G401 (cell line): ENCODE data around the gene HLX. TPM values are rescaled to one million over a fixed set of nuclear protein-coding genes. Genes with fewer than 3 reads are reported as not detected.

Experiments used
- DNase-seq: peaks from one replicate; pipeline ENCODE4 v3.0.0-alpha.2; 2015; ENCODE audit warnings: low spot score
- in situ Hi-C: cut with HindIII; loops from 2 replicates; pipeline ENCODE4 v1.10.0; 2016; ENCODE audit warnings: low sequenced_read_pairs, mixed read lengths
- total RNA-seq: library from RNA; depleted of rRNA; stranded (reverse); fragments of >200 nt; shearing (Covaris generic); gene quantifications from 2 replicates; pipeline ENCODE4 v1.2.3, GENCODE V29; 2014; rRNA removed

Gene HLX
- total RNA-seq, 1 experiment from 2014 or later: not detected

DNA sequence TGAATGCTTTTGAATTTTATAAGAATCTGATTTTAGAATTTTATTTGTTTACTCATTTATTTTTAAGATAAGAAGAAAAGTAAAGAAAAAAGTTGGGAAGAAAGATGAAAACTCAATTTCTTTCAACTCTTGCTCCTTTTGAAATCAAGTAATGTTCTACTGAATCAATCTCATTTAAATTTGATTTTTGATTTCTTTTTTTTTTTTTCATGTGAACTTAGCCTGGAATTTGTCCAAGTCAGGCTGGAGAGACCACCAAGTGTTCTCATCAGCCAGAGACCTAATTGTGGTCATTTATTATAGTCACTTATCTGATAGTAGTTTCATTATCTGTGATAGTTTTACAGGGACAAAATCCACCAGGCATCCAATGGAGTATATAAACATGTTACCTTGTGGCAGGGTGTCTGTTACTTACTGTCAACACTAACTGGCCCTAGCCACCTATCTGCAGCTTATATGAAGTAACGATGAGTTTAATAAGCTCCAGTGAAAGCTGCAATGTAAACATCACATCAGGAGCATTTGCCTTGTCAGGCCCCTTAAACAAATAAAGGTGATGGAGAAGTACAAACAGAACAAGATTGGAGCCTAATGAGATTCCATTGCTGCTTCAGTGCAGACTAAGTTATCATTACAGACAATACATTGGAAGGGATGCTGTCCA, 39.2 kb downstream of the HLX start:
- in situ Hi-C loops: no loop called here
- DNase-seq: no peak

GRCh38 chr1:220920967-220921366, 41.7 kb downstream of the HLX start:
- DNase-seq: no peak
- in situ Hi-C loops: no loop called here

DNA sequence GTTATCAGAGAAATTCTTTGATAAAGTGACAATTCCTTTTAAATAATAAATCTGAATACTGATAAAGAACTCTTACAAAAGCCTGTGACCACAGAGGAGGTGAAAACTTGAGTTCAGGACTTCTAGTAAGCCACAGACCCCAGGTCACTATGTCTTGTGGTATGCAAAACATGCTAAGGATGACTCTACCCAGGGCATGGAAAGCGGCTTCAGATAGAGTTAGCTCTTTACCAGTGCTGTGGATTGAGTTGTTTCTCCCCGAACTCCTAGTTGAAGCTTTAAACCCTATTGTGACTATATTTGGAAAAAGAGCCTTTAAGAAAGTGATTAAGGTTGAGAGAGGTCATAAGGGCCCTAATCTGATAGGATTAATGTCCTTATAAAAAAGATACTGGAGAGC, 42.3 kb downstream of the HLX start:
- no peak for DNase-seq
- in situ Hi-C loops: no loop called here

DNA sequence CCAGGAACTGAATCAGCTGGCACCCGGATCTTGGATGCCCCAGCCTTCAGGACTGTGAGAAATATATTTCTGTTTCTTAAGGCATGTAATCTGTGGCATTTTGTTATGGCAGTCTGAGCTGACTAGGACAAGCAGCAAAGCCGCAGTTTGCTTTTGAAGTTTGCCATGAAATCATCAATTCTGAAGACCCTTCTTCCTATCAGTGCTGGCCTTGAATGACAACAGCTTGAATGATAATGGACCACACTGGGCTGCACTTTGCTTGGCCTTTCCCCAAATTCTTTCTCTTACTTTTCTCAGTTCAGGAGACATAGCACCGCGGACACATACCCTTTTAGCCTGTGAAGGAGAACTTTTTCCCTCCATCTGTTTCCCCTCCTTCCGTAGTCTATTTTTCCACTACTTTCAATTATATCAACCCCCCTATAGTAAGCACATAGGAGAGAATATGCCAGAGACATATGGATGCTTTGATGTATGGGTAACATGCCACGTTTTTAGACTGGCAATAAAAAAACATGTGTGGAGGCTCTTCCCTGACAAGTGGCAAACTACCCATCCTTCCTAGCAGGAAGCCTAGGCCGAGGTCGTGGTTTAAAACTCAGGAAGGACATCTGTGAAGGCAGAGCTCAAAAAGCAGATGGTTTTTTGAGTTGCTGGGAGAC, 42.9 kb downstream of the HLX start:
- no peak for DNase-seq
- in situ Hi-C loops: no loop called here

DNA sequence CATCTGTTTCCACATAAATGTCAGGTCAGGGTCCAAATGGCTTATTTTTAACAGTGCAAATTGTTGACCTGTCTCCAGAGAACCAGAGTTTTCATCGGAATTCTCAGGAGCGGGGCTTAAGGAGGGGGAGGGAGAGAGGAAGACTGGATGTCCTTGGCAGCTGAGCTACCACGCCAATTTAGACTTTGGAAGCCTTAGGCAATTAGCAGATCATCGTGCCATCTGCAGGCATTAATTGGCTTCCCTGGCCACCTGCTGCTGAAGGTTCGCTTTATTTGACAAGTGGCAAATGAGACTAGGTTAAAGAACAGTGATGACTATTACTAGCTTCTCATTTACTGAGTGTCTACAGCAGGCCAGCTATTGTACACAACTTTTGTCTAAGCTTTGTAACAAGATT, 43.7 kb downstream of the HLX start:
- in situ Hi-C loops: no loop called here
- peak; percentile 70 for DNase-seq

DNA sequence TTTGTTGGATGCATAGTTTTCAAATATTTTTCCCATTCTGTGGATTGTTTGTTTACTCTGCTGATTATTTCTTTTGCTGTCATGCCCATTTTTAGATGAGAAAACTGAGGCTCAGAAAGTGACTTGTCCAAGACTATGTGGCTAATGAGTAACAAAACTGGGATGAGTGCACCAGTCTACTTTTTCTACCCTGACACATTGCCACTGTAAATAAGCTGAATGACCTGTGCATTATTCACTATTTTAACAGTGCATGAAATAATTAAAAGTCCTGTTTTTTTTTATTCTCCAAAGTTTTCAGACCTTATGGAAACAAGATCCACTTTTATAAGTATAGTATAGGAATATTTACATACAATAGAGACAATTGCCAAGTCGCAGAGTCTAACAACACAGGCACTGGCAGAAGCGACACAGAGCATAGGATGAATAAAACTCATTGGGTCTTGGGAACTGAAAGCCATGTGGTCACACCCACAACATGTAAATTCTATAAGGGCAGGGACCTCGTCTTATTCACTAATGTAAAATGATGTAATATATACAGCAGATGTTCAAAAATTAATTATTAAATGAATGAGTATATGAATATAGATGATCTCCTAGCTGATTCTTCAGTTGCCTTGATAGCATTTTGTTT, 45.2 kb downstream of the HLX start:
- no peak for DNase-seq
- in situ Hi-C loops: no loop called here

DNA sequence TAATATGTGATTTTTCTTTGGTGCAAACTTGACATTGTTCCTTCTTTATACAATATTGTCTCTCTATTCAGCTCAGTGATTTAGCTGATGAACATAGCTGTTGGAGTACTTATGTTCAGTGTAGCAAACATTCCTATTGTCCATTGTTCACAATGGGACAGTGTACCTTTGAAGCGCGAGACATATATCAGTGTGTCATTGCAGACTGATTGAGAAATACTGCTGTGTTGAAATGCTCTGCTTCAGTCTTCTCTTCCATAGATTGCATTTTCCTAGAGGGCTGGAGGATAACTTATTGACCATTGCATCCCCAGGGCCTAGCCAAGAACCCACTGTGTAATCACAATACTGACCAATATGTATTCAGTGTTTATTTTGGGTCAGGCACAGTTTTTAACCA, 46.5 kb downstream of the HLX start:
- in situ Hi-C loops: no loop called here
- no peak for DNase-seq

GRCh38 chr1:220926146-220926545, 46.9 kb downstream of the HLX start:
- in situ Hi-C loops: no loop called here
- no peak for DNase-seq

DNA sequence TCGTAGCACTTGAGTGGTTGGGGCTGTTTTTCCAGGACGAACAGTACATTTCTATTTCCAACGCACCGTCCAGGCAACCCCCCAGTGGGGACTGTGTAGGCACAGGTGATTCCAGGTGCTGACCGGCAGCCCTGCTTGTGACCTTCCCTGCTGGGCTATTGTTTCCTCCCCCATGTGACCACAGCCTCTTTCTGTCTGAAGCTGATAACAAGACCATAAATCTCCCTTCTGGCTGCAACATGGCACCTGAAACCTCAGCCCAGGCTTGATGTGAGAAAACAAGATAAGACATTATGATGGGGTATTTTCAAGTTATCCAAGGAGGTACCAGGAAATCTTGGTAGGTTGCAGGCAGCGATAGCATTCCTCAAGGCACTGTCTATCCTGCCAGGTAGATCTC, 48.2 kb downstream of the HLX start:
- DNase-seq: no peak
- in situ Hi-C loops: no loop called here

- no peak for DNase-seq
- in situ Hi-C loops: no loop called here
Measured at GRCh38 chr1:220928320-220928719, 49.1 kb downstream of the HLX start.

DNA sequence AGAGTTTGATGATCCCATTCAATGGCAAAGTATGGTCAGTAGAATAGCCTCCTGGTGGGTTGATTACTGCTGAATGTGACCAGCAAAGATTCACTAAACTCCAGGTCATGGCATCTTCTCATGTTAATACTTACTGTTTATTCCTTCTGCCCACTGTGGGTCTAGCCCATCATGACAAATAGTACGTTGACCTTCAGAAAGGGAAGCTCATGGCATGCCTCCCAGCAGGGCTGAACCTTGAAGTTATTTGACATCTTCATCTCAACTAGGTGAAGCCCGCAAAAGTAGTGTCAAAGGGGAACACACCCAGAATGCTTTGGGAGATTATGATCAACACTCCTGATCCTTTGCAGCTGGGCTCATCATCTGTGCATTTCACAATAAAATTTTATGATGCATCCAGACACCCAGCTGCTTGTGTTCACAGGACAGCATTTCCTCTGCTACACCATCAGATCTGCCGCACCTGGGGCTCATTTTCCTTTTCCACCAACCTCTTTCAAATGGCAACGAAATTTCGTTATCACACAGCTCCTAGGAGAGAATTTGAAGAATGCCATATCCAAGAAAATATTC, 49.6 kb downstream of the HLX start:
- in situ Hi-C loops: no loop called here

GRCh38 chr1:220929304-220929703, 50.1 kb downstream of the HLX start:
- in situ Hi-C loops: no loop called here
- DNase-seq: no peak

More for the DNA sequence above, 49.6 kb downstream of the HLX start:
- DNase-seq: no peak

Other genes starting within 250 kb of the HLX start
- 0.81 and 1.4 TPM in 2 replicates for gene C1orf115, start 189.1 kb upstream of the HLX start, total RNA-seq
- not detected in 2 replicates for gene MTARC2, start 131.1 kb upstream of the HLX start, total RNA-seq
- not detected in 2 replicates for gene MTARC1, start 92.5 kb upstream of the HLX start, total RNA-seq